NB4 (cell line): Measurements from ENCODE around the gene NT5DC4.

Experiments
- MYC ChIP-seq: IDR thresholded peaks from 2 replicates; pipeline ENCODE4 v1.6.1; 2011; ENCODE audit warnings: low read depth, low read length
- POLR2A ChIP-seq: IDR thresholded peaks from 2 replicates; pipeline ENCODE4 v1.6.1; 2011; ENCODE audit warnings: mild to moderate bottlenecking; ENCODE audit not compliant: insufficient read length; ENCODE audit errors: extremely low read depth
- TF ChIP-seq, protein P1 (sequence below): IDR thresholded peaks from one replicate; pipeline ENCODE4 v1.5.1; 2012; ENCODE audit warnings: low read depth, low read length
- TF ChIP-seq, protein P2 (sequence below): IDR thresholded peaks from 2 replicates; pipeline ENCODE4 v1.6.1; 2011; ENCODE audit warnings: low read depth, low read length

DNA sequence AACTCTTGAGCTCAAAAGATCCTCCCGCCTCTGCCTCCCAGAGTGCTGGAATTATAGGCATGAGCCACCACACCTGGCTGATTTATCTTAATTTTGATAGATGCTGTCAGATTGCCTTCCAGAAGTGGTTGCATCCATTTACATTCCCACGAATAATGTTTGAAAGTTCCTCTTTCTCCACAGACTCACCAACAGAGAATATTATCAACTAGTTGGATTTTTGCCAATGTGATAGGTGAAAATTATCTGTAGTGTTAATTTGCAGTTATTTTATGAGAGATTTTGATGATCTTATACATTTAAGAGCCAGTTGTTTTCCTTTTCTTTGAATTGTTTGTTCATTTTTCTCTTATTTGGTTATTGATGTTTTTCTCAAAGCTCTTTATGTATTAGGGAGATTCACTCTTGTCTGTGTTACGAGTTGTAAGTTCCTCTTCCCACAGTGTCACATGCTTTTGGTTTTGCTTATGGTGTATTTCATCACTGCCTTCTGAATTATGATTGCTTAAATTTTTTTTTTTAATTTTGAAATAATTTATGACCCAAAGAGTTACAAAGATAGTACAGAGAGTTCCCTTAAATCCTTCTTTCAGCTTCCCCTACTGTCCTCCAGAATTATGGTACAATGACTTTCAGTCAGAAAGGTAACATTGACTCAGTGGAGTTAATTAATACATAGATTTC is 20.7 kb upstream of the NT5DC4 start:
- no peak for TF ChIP-seq POLR2A
- TF ChIP-seq, protein P1, sequence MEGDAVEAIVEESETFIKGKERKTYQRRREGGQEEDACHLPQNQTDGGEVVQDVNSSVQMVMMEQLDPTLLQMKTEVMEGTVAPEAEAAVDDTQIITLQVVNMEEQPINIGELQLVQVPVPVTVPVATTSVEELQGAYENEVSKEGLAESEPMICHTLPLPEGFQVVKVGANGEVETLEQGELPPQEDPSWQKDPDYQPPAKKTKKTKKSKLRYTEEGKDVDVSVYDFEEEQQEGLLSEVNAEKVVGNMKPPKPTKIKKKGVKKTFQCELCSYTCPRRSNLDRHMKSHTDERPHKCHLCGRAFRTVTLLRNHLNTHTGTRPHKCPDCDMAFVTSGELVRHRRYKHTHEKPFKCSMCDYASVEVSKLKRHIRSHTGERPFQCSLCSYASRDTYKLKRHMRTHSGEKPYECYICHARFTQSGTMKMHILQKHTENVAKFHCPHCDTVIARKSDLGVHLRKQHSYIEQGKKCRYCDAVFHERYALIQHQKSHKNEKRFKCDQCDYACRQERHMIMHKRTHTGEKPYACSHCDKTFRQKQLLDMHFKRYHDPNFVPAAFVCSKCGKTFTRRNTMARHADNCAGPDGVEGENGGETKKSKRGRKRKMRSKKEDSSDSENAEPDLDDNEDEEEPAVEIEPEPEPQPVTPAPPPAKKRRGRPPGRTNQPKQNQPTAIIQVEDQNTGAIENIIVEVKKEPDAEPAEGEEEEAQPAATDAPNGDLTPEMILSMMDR: no peak
- TF ChIP-seq, protein P2, sequence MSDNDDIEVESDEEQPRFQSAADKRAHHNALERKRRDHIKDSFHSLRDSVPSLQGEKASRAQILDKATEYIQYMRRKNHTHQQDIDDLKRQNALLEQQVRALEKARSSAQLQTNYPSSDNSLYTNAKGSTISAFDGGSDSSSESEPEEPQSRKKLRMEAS: peak; percentile 65
- TF ChIP-seq MYC: no peak
